GM12875 (cell line): ENCODE data around the gene ALOX15.

Experiments used
- H3K4me3 ChIP-seq: one replicate; pipeline ENCODE4 v1.5.1; 2011; ENCODE audit warnings: low read depth, low read length, control low read depth
- CTCF ChIP-seq: IDR thresholded peaks from 2 replicates; pipeline ENCODE4 v1.5.1; 2011; ENCODE audit warnings: low read depth, mild to moderate bottlenecking, control low read depth, inconsistent platforms, low read length, moderate library complexity, borderline replicate concordance; ENCODE audit not compliant: insufficient read depth

The ALOX15 gene

GRCh38 chr17:4582691-4583090 is 58.8 kb downstream of the ALOX15 start:
- H3K4me3 ChIP-seq: no peak overlapping the region
- no peak for TF ChIP-seq CTCF

GRCh38 chr17:4582101-4582501 is 59.4 kb downstream of the ALOX15 start:
- no peak overlapping the region for H3K4me3 ChIP-seq
- no peak for TF ChIP-seq CTCF
